ENCODE results near the gene AANAT.

GRCh38 chr17:76466775-76467130, 650 bp upstream of the AANAT start:
- TF ChIP-seq CTCF (conservative IDR thresholded peaks at IDR 0.05) (no peak), EZH2 (IDR thresholded peaks at IDR 0.05; ENCODE audit: low read depth) (no peak)

Data from PC-9 (cell line).